Measurements from ENCODE around the gene AOX1.

- TF ChIP-seq HDAC6 (IDR thresholded peaks at IDR 0.05; ENCODE audit: unreplicated experiment) (no peak), SMC3 (IDR thresholded peaks at IDR 0.05; ENCODE audit: borderline replicate concordance, low read length) (no peak), CTCF (IDR thresholded peaks at IDR 0.05 in 2 of 3, conservative IDR thresholded peaks at IDR 0.05 in 1 of 3; ENCODE audit: control insufficient read depth in 2 of 3, extremely low read depth in 1 of 3, insufficient read depth in 1 of 3, low read depth in 3 of 3, low read length in 3 of 3) (no peak), POLR2A (IDR thresholded peaks at IDR 0.05; ENCODE audit: low read depth, low read length) (no peak), KDM1A (IDR thresholded peaks at IDR 0.05; ENCODE audit: borderline replicate concordance) (no peak), REST (IDR thresholded peaks at IDR 0.05; ENCODE audit: low read depth, low read length) (no peak), CREB1 (IDR thresholded peaks at IDR 0.05; ENCODE audit: low read depth) (no peak), CREM (IDR thresholded peaks at IDR 0.05; ENCODE audit: low read depth) (no peak), SPI1 (IDR thresholded peaks at IDR 0.05; ENCODE audit: borderline replicate concordance, insufficient read depth, low read depth, low read length) (no peak), CEBPB (IDR thresholded peaks at IDR 0.05; ENCODE audit: borderline replicate concordance in 1 of 2, low read depth in 2 of 2, low read length in 2 of 2) (no peak)
Observed at GRCh38 chr2:200586644-200586975, 796 bp downstream of the AOX1 start.

Data from GM12878 (cell line).